BLaER1 (cell line): ENCODE measurements around the gene SERPINA1.

ENCODE experiments used
- H3K27ac ChIP-seq: shearing (Covaris generic); formaldehyde crosslinking; 2 replicates; pipeline ENCODE4 v1.8.1; 2022
- H3K27me3 ChIP-seq: shearing (Covaris generic); formaldehyde crosslinking; 2 replicates; pipeline ENCODE4 v1.8.1; 2022
- H3K36me3 ChIP-seq: shearing (Covaris generic); formaldehyde crosslinking; 2 replicates; pipeline ENCODE4 v1.8.1; 2022
- H3K4me1 ChIP-seq: shearing (Covaris generic); formaldehyde crosslinking; 2 replicates; pipeline ENCODE4 v1.8.1; 2022
- H3K4me2 ChIP-seq: shearing (Covaris generic); formaldehyde crosslinking; 2 replicates; pipeline ENCODE4 v1.8.1; 2022
- H3K4me3 ChIP-seq: shearing (Covaris generic); formaldehyde crosslinking; 2 replicates; pipeline ENCODE4 v1.8.1; 2022
- H3K9ac ChIP-seq: shearing (Covaris generic); formaldehyde crosslinking; 2 replicates; pipeline ENCODE4 v1.8.1; 2022
- H3K9me3 ChIP-seq: shearing (Covaris generic); formaldehyde crosslinking; 2 replicates; pipeline ENCODE4 v1.8.1; 2022
- H4K20me1 ChIP-seq: shearing (Covaris generic); formaldehyde crosslinking; 2 replicates; pipeline ENCODE4 v1.8.1; 2022
- Cebpa-rat ChIP-seq: shearing (Covaris generic); IDR thresholded peaks from 2 replicates; pipeline ENCODE4 v1.8.1; 2022

Gene SERPINA1

GRCh38 chr14:94368956-94369355 lies 19.4 kb downstream of the SERPINA1 start:
- Histone ChIP-seq H3K4me1 (peaks cover 6% of the 10 kb centered on the region; the same call in 1 of the 2 replicates), H3K36me3 (no peaks in the 10 kb centered on the region), H4K20me1 (no peaks in the 10 kb centered on the region), H3K27ac (no peak overlapping the region; the same call in 1 of the 2 replicates), H3K9me3 (no peaks in the 10 kb centered on the region), H3K4me3 (no peak overlapping the region), H3K9ac (no peak overlapping the region), H3K4me2 (no peak overlapping the region), H3K27me3 (no peaks in the 10 kb centered on the region)
- no peak for TF ChIP-seq Cebpa-rat

GRCh38 chr14:94368243-94368590 lies 20.2 kb downstream of the SERPINA1 start:
- Histone ChIP-seq H3K4me1 (peaks cover 6% of the 10 kb centered on the region; the same call in 1 of the 2 replicates), H3K4me2 (no peak overlapping the region), H3K9me3 (no peaks in the 10 kb centered on the region), H3K27me3 (no peaks in the 10 kb centered on the region), H3K36me3 (no peaks in the 10 kb centered on the region), H3K27ac (no peak overlapping the region; the same call in 1 of the 2 replicates), H3K4me3 (no peak overlapping the region), H4K20me1 (no peaks in the 10 kb centered on the region), H3K9ac (no peak overlapping the region)
- no peak for TF ChIP-seq Cebpa-rat

- no peak overlapping the region for H3K4me3 ChIP-seq
- no peaks in the 10 kb centered on the region for H4K20me1 ChIP-seq
- H3K27me3 ChIP-seq = no peaks in the 10 kb centered on the region
- H3K9ac ChIP-seq = no peak overlapping the region
- H3K4me1 ChIP-seq = peaks cover 6% of the 10 kb centered on the region; the same call in 1 of the 2 replicates
- H3K9me3 ChIP-seq = no peaks in the 10 kb centered on the region
- no peak overlapping the region for H3K27ac ChIP-seq
- no peak for TF ChIP-seq Cebpa-rat
- no peak overlapping the region for H3K4me2 ChIP-seq
- no peaks in the 10 kb centered on the region for H3K36me3 ChIP-seq
Observed at GRCh38 chr14:94367347-94368242, 20.8 kb downstream of the SERPINA1 start.

GRCh38 chr14:94366146-94366915 lies 22.1 kb downstream of the SERPINA1 start, which contains the start of gene SERPINA2:
TSS of gene SERPINA2 (minus strand) at chr14:94366698.
- no peak within 1 kb of the TSS for H3K9ac ChIP-seq

GRCh38 chr14:94365624-94366023 lies 22.8 kb downstream of the SERPINA1 start:
- Histone ChIP-seq H3K36me3 (no peaks in the 10 kb centered on the region), H3K4me1 (peaks cover 6% of the 10 kb centered on the region; the same call in 1 of the 2 replicates), H3K4me2 (no peak overlapping the region), H3K9ac (no peak overlapping the region), H3K4me3 (no peak overlapping the region), H3K27me3 (no peaks in the 10 kb centered on the region), H4K20me1 (no peaks in the 10 kb centered on the region), H3K27ac (no peak overlapping the region), H3K9me3 (no peaks in the 10 kb centered on the region)
- no peak for TF ChIP-seq Cebpa-rat

More at GRCh38 chr14:94366146-94366915, 22.1 kb downstream of the SERPINA1 start, which contains the start of gene SERPINA2:
- Histone ChIP-seq H3K9me3 (no peaks in the 10 kb centered on the region), H3K27ac (no peak within 1 kb of the TSS), H3K27me3 (no peaks in the 10 kb centered on the region), H3K4me3 (no peak within 1 kb of the TSS), H4K20me1 (no peaks in the 10 kb centered on the region), H3K4me2 (no peak within 1 kb of the TSS), H3K36me3 (no peaks in the 10 kb centered on the region), H3K4me1 (peaks cover 6% of the 10 kb centered on the region; the same call in 1 of the 2 replicates)
- no peak for TF ChIP-seq Cebpa-rat

- Histone ChIP-seq H3K9me3 (no peaks in the 10 kb centered on the region), H3K36me3 (no peaks in the 10 kb centered on the region), H4K20me1 (no peaks in the 10 kb centered on the region), H3K4me3 (no peak overlapping the region), H3K9ac (no peak overlapping the region), H3K27ac (no peak overlapping the region), H3K4me2 (no peak overlapping the region), H3K27me3 (no peaks in the 10 kb centered on the region), H3K4me1 (peaks cover 6% of the 10 kb centered on the region; the same call in 1 of the 2 replicates)
- no peak for TF ChIP-seq Cebpa-rat
Observed at GRCh38 chr14:94364964-94365363, 23.4 kb downstream of the SERPINA1 start.

- Histone ChIP-seq H3K27me3 (no peaks in the 10 kb centered on the region), H3K4me2 (no peak overlapping the region), H4K20me1 (no peaks in the 10 kb centered on the region), H3K27ac (no peak overlapping the region), H3K9me3 (no peaks in the 10 kb centered on the region), H3K4me3 (no peak overlapping the region), H3K36me3 (no peaks in the 10 kb centered on the region), H3K4me1 (peaks cover 6% of the 10 kb centered on the region; the same call in 1 of the 2 replicates), H3K9ac (no peak overlapping the region)
- no peak for TF ChIP-seq Cebpa-rat
Observed at GRCh38 chr14:94364037-94364436, 24.4 kb downstream of the SERPINA1 start.

- no peak overlapping the region for H3K4me2 ChIP-seq
- H4K20me1 ChIP-seq = no peaks in the 10 kb centered on the region
- H3K27ac ChIP-seq = no peak overlapping the region
- H3K4me1 ChIP-seq = peaks cover 6% of the 10 kb centered on the region; the same call in 1 of the 2 replicates
- no peaks in the 10 kb centered on the region for H3K9me3 ChIP-seq
- no peak overlapping the region for H3K4me3 ChIP-seq
- no peaks in the 10 kb centered on the region for H3K27me3 ChIP-seq
- no peaks in the 10 kb centered on the region for H3K36me3 ChIP-seq
- H3K9ac ChIP-seq = no peak overlapping the region
- no peak for TF ChIP-seq Cebpa-rat
Observed at GRCh38 chr14:94363151-94363624, 25.2 kb downstream of the SERPINA1 start.

GRCh38 chr14:94362614-94363133 lies 25.7 kb downstream of the SERPINA1 start:
- Histone ChIP-seq H3K27me3 (no peaks in the 10 kb centered on the region), H4K20me1 (no peaks in the 10 kb centered on the region), H3K9ac (no peak overlapping the region), H3K27ac (no peak overlapping the region), H3K4me1 (peaks cover 6% of the 10 kb centered on the region; the same call in 1 of the 2 replicates), H3K4me3 (no peak overlapping the region), H3K9me3 (no peaks in the 10 kb centered on the region), H3K4me2 (no peak overlapping the region), H3K36me3 (no peaks in the 10 kb centered on the region)
- TF ChIP-seq Cebpa-rat = no peak
